SK-N-SH (cell line): ENCODE data around the gene MIOX. TPM values are rescaled to one million over a fixed set of nuclear protein-coding genes. Genes with fewer than 3 reads are reported as not detected.

Experiments
- CTCF ChIA-PET: fragments of 300-600, 350-600 bp; formaldehyde crosslinking; extraction: SDS; loops from one replicate; lab custom pipeline; 2021; lab: Yijun Ruan, JAX
- POLR2A ChIA-PET: fragments of 350-600 bp; sonication (Branson Sonifier 250); formaldehyde crosslinking; extraction: SDS; loops from one replicate; lab custom pipeline; 2020; ENCODE audit warnings: antibody characterized with exemption, inconsistent platforms; lab: Yijun Ruan, JAX
- DNase-seq: peaks from one replicate; pipeline ENCODE4 v3.0.0; 2012
- H2AFZ ChIP-seq: fragments of 200-600 bp; sonication (generic); 2 replicates; pipeline ENCODE4 v1.8.1; 2016; ENCODE audit warnings: antibody characterized with exemption, mild to moderate bottlenecking, low read depth
- H3F3A ChIP-seq: fragments of 200-600 bp; sonication (generic); replicated peaks from 2 replicates; pipeline ENCODE3; 2016; ENCODE audit warnings: antibody characterized with exemption, mild to moderate bottlenecking; ENCODE audit not compliant: insufficient read depth
- H3K27ac ChIP-seq, 2 experiments: fragments of 200-500 bp in 1 of 2; fragments of 200-600 bp in 1 of 2; sonication (Bioruptor generic) in 1 of 2; sonication (generic), shearing (Covaris generic) in 1 of 2; 2 replicates each; pipeline versions ENCODE4 v1.5.1 to v1.6.1; 2014 to 2016; ENCODE audit warnings: low read depth in 2 of 2, inconsistent platforms in 1 of 2, low read length in 1 of 2, mild to moderate bottlenecking in 1 of 2, mixed read lengths in 1 of 2
- H3K27me3 ChIP-seq: fragments of 200-600 bp; sonication (generic), shearing (Covaris generic); 2 replicates; pipeline ENCODE4 v1.6.1; 2016; ENCODE audit warnings: mixed run types; ENCODE audit not compliant: insufficient read depth
- H3K36me3 ChIP-seq, 2 experiments: fragments of 200-500 bp in 1 of 2; fragments of 200-600 bp in 1 of 2; sonication (Bioruptor generic) in 1 of 2; sonication (generic) in 1 of 2; replicated peaks in 1 of 2; 2 replicates each; pipeline versions ENCODE3 to v1.5.1; 2014 to 2016; ENCODE audit warnings: low read length in 1 of 2, mild to moderate bottlenecking in 1 of 2; ENCODE audit not compliant: insufficient read depth in 2 of 2, control insufficient read depth in 1 of 2
- H3K4me1 ChIP-seq, 2 experiments: fragments of 200-500 bp in 1 of 2; fragments of 200-600 bp in 1 of 2; sonication (Bioruptor generic) in 1 of 2; sonication (generic), shearing (Covaris generic) in 1 of 2; 2 replicates each; pipeline versions ENCODE4 v1.5.1 to v1.6.1; 2014 to 2016; ENCODE audit warnings: low read depth in 1 of 2, low read length in 1 of 2, mixed run types in 1 of 2; ENCODE audit not compliant: insufficient read depth in 2 of 2, control insufficient read depth in 1 of 2
- H3K4me2 ChIP-seq: fragments of 200-600 bp; sonication (generic), shearing (Covaris generic); 2 replicates; pipeline ENCODE4 v1.6.1; 2017; ENCODE audit warnings: mixed run types
- H3K4me3 ChIP-seq, 2 experiments: fragments of 200-500 bp in 1 of 2; fragments of 200-600 bp in 1 of 2; sonication (Bioruptor generic) in 1 of 2; sonication (generic), shearing (Covaris generic) in 1 of 2; 2 replicates each; pipeline versions ENCODE4 v1.5.1 to v1.8.1; 2014 to 2016; ENCODE audit warnings: low read depth in 2 of 2, inconsistent platforms in 1 of 2, low read length in 1 of 2, mild to moderate bottlenecking in 1 of 2, mixed read lengths in 1 of 2, moderate library complexity in 1 of 2
- H3K79me2 ChIP-seq: fragments of 200-600 bp; sonication (generic); 2 replicates; pipeline ENCODE4 v1.8.1; 2017; ENCODE audit warnings: mild to moderate bottlenecking; ENCODE audit not compliant: insufficient read depth
- H3K9ac ChIP-seq: fragments of 200-600 bp; sonication (generic); 2 replicates; pipeline ENCODE4 v1.6.1; 2017; ENCODE audit warnings: mixed run types
- H3K9me2 ChIP-seq: fragments of 200-600 bp; sonication (generic); 2 replicates; pipeline ENCODE4 v1.6.1; 2017; ENCODE audit warnings: mixed run types
- H3K9me3 ChIP-seq: fragments of 200-600 bp; sonication (generic); 2 replicates; pipeline ENCODE4 v1.6.1; 2017; ENCODE audit warnings: mixed run types, mild to moderate bottlenecking, moderate library complexity
- H4K20me1 ChIP-seq: fragments of 200-600 bp; sonication (generic); 2 replicates; pipeline ENCODE4 v1.6.1; 2017; ENCODE audit warnings: mild to moderate bottlenecking, mixed run types; ENCODE audit not compliant: insufficient read depth
- CHD2 ChIP-seq: fragments of 150-350 bp; IDR thresholded peaks from 2 replicates; pipeline ENCODE4 v1.6.1; 2018; ENCODE audit warnings: low read length; ENCODE audit not compliant: partially characterized antibody
- EP300 ChIP-seq, 2 experiments: IDR thresholded peaks; 2 replicates each; pipeline versions ENCODE4 v1.4.0 to v1.6.1; 2012; ENCODE audit warnings: borderline replicate concordance in 1 of 2, low read depth in 1 of 2, low read length in 1 of 2
- FOXM1 ChIP-seq: IDR thresholded peaks from 2 replicates; pipeline ENCODE4 v1.4.0; 2012; ENCODE audit warnings: low read depth, mild to moderate bottlenecking
- GATA2 ChIP-seq: sonication (generic); formaldehyde crosslinking; IDR thresholded peaks from 2 replicates; pipeline ENCODE4 v1.5.0; 2020; ENCODE audit warnings: mild to moderate bottlenecking, missing genetic modification reagents
- MEF2A ChIP-seq: IDR thresholded peaks from 2 replicates; pipeline ENCODE4 v1.4.0; 2012; ENCODE audit warnings: low read depth, borderline replicate concordance
- NFIC ChIP-seq: IDR thresholded peaks from 2 replicates; pipeline ENCODE4 v1.4.0; 2012; ENCODE audit warnings: borderline replicate concordance
- NRF1 ChIP-seq: IDR thresholded peaks from 2 replicates; pipeline ENCODE4 v1.6.1; 2012; ENCODE audit warnings: low read depth, mild to moderate bottlenecking, low read length
- SMC3 ChIP-seq: IDR thresholded peaks from 2 replicates; pipeline ENCODE4 v1.6.1; 2012; ENCODE audit warnings: low read depth, low read length, improper control_type of control experiment
- WGBS: methylation state at CpG from one replicate; pipeline ENCODE4 v1.1.6; 2017; ENCODE audit warnings: low lambda C conversion rate; 5-methylcytosine and 5-hydroxymethylcytosine counted together
- polyA plus RNA-seq, 3 experiments: library from polyadenylated mRNA; depleted of rRNA; stranded (reverse); fragments of >200 nt; gene quantifications; 2 replicates each; pipeline ENCODE4 v1.2.3, GENCODE V29; 2012
- TF ChIP-seq, protein P1 (sequence below): IDR thresholded peaks from 2 replicates; pipeline ENCODE4 v1.4.0; 2012; ENCODE audit warnings: low read depth, borderline replicate concordance
- TF ChIP-seq, protein P2 (sequence below): fragments of 200-600 bp; sonication (generic); IDR thresholded peaks from 2 replicates; pipeline ENCODE4 v1.6.1; 2017; ENCODE audit warnings: antibody characterized with exemption, mild to moderate bottlenecking, moderate library complexity
- TF ChIP-seq, protein P3 (sequence below): fragments of 150-350 bp; IDR thresholded peaks from 2 replicates; pipeline ENCODE4 v1.6.1; 2017; ENCODE audit warnings: antibody characterized with exemption, low read length, low read depth, borderline replicate concordance
- TF ChIP-seq, protein P4 (sequence below): IDR thresholded peaks from 2 replicates; pipeline ENCODE4; 2012

Gene MIOX
- polyA plus RNA-seq, 1 of the 3 experiments (the other 2 are of a cell fraction): 0.05 TPM

DNA sequence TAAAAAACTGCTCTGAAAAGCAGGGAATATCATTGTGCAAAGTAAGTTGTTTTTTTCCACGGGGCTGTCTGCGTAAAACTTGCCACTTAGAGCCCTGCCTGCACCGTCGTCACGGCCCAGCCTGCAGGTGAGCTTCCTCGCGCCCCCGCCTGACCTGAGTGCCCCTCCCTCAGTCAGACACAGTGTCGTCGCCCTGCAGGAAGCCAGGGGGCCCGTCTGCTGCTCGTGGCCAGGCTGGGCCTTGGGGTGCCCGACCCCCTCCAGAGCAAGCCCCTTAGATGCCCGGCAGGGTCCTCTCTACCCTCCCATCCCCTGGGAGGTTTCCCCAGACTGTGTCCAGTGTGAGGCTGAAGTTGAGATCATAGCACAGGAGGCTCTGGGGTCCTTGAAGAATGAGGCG, 43.5 kb upstream of the MIOX start:
- no peaks in the 10 kb centered on the region for H3K79me2 ChIP-seq
- no peak overlapping the region for H3K4me3 ChIP-seq
- peaks cover 9% of the 10 kb centered on the region for H3F3A ChIP-seq
- H3K4me1 ChIP-seq: peaks cover 5 to 9% of the 10 kb centered on the region in 2 experiments; a peak in 1 of 4 replicates
- TF ChIP-seq, protein P1, sequence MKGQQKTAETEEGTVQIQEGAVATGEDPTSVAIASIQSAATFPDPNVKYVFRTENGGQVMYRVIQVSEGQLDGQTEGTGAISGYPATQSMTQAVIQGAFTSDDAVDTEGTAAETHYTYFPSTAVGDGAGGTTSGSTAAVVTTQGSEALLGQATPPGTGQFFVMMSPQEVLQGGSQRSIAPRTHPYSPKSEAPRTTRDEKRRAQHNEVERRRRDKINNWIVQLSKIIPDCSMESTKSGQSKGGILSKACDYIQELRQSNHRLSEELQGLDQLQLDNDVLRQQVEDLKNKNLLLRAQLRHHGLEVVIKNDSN: no peak
- no peak for TF ChIP-seq SMC3
- TF ChIP-seq EP300 (IDR thresholded peaks at IDR 0.05; ENCODE audit: borderline replicate concordance in 1 of 2, low read depth in 1 of 2, low read length in 1 of 2): no peak
- TF ChIP-seq, protein P2, sequence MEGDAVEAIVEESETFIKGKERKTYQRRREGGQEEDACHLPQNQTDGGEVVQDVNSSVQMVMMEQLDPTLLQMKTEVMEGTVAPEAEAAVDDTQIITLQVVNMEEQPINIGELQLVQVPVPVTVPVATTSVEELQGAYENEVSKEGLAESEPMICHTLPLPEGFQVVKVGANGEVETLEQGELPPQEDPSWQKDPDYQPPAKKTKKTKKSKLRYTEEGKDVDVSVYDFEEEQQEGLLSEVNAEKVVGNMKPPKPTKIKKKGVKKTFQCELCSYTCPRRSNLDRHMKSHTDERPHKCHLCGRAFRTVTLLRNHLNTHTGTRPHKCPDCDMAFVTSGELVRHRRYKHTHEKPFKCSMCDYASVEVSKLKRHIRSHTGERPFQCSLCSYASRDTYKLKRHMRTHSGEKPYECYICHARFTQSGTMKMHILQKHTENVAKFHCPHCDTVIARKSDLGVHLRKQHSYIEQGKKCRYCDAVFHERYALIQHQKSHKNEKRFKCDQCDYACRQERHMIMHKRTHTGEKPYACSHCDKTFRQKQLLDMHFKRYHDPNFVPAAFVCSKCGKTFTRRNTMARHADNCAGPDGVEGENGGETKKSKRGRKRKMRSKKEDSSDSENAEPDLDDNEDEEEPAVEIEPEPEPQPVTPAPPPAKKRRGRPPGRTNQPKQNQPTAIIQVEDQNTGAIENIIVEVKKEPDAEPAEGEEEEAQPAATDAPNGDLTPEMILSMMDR: no peak
- TF ChIP-seq, protein P3, sequence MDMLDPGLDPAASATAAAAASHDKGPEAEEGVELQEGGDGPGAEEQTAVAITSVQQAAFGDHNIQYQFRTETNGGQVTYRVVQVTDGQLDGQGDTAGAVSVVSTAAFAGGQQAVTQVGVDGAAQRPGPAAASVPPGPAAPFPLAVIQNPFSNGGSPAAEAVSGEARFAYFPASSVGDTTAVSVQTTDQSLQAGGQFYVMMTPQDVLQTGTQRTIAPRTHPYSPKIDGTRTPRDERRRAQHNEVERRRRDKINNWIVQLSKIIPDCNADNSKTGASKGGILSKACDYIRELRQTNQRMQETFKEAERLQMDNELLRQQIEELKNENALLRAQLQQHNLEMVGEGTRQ: no peak
- TF ChIP-seq CHD2: no peak
- TF ChIP-seq, protein P4, sequence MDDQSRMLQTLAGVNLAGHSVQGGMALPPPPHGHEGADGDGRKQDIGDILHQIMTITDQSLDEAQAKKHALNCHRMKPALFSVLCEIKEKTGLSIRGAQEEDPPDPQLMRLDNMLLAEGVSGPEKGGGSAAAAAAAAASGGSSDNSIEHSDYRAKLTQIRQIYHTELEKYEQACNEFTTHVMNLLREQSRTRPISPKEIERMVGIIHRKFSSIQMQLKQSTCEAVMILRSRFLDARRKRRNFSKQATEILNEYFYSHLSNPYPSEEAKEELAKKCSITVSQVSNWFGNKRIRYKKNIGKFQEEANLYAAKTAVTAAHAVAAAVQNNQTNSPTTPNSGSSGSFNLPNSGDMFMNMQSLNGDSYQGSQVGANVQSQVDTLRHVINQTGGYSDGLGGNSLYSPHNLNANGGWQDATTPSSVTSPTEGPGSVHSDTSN: no peak
- TF ChIP-seq NFIC: no peak
- no peak for TF ChIP-seq NRF1
- TF ChIP-seq FOXM1: no peak
- no peak for TF ChIP-seq GATA2
- no peak for TF ChIP-seq MEF2A
- no peaks in the 10 kb centered on the region for H3K9me2 ChIP-seq
- H3K27ac ChIP-seq: no peak overlapping the region; a peak in 1 of 4 replicates
- H3K9me3 ChIP-seq: no peaks in the 10 kb centered on the region
- H2AFZ ChIP-seq: no peak overlapping the region
- WGBS: 93% methylated on average over 15 of the region's 15 CpGs
- ChIA-PET CTCF (interaction anchor here (0.6 to 2.0 kb wide), 2 partner anchors 12 to 39 kb away, joined by 3 to 4 read pairs; no protein-coding TSS in a partner anchor), POLR2A (no interaction called here)
- no peak for DNase-seq
- no peak overlapping the region for H3K9ac ChIP-seq
- H3K27me3 ChIP-seq: no peaks in the 10 kb centered on the region
- peaks cover 4 to 62% of the 10 kb centered on the region in 2 experiments for H3K36me3 ChIP-seq
- no peak overlapping the region for H3K4me2 ChIP-seq
- peaks cover 10% of the 10 kb centered on the region; the same call in 1 of the 2 replicates for H4K20me1 ChIP-seq
